Skeletal muscle tissue (tissue), 4 donors: ENCODE results near the gene RPLP2. TPM values are rescaled to one million over a fixed set of nuclear protein-coding genes. Genes with fewer than 3 reads are reported as not detected.

Experiments used
- H3K27ac ChIP-seq: one replicate; pipeline ENCODE4 v1.7.0; 2013; ENCODE audit warnings: mild to moderate bottlenecking, low read depth, low read length, inconsistent platforms
- H3K27me3 ChIP-seq, 3 donors: one replicate each; pipeline ENCODE4 v1.7.0; 2013; ENCODE audit warnings: low read length in 3 of 3; ENCODE audit not compliant: control insufficient read depth in 3 of 3, insufficient read depth in 3 of 3
- H3K36me3 ChIP-seq, 3 donors: one replicate each; pipeline ENCODE4 v1.7.0; 2013; ENCODE audit warnings: low read length in 3 of 3; ENCODE audit not compliant: control insufficient read depth in 3 of 3, insufficient read depth in 3 of 3
- H3K4me1 ChIP-seq, 3 donors: one replicate each; pipeline ENCODE4 v1.7.0; 2013; ENCODE audit warnings: low read length in 3 of 3, mild to moderate bottlenecking in 3 of 3; ENCODE audit not compliant: control insufficient read depth in 3 of 3, insufficient read depth in 3 of 3
- H3K4me3 ChIP-seq, 3 donors: one replicate each; pipeline ENCODE4 v1.7.0; 2013; ENCODE audit warnings: low read length in 3 of 3
- H3K9ac ChIP-seq, 3 donors: one replicate each; pipeline ENCODE4 v1.7.0; 2013; ENCODE audit warnings: low read length in 3 of 3, mild to moderate bottlenecking in 3 of 3, moderate library complexity in 2 of 3, low read depth in 1 of 3
- H3K9me3 ChIP-seq, 3 donors: one replicate each; pipeline ENCODE4 v1.7.0; 2013; ENCODE audit warnings: low read length in 3 of 3; ENCODE audit not compliant: control insufficient read depth in 3 of 3
- total RNA-seq: library from RNA; depleted of rRNA; stranded (reverse); fragments of >200 nt; gene quantifications from one replicate; pipeline ENCODE4 v1.2.3, GENCODE V29; 2014
- donor health status: Osteomylitis.

The RPLP2 gene
- total RNA-seq, 1 donor from 2014 or later, result 414 TPM

GRCh38 chr11:798093-798713, 11.6 kb upstream of the RPLP2 start, which contains the start of gene SLC25A22:
SLC25A22 (minus strand) TSS chr11:798281; CDS start chr11:795006, 3,275 bp downstream.
- Histone ChIP-seq H3K4me3 (peak within 1 kb of the TSS; percentile 52 to 77 (median 59)), H3K36me3 (peaks cover 9 to 36% (median 17%) of the 10 kb centered on the region in 3 donors), H3K27ac (peak within 1 kb of the TSS; percentile 54), H3K27me3 (peaks cover 3 to 29% (median 19%) of the 10 kb centered on the region in 3 donors), H3K9ac (peak within 1 kb of the TSS in 2 of 3 donors; percentile 69), H3K9me3 (no peaks in the 10 kb centered on the region), H3K4me1 (peaks cover 22 to 48% (median 33%) of the 10 kb centered on the region in 3 donors)

- Histone ChIP-seq H3K9ac (no peak overlapping the region), H3K9me3 (no peaks in the 10 kb centered on the region), H3K36me3 (peaks cover 9 to 38% (median 17%) of the 10 kb centered on the region in 3 donors), H3K4me3 (no peak overlapping the region), H3K4me1 (peaks cover 34 to 49% (median 42%) of the 10 kb centered on the region in 3 donors), H3K27me3 (peaks cover 3 to 15% (median 4%) of the 10 kb centered on the region in 3 donors), H3K27ac (no peak overlapping the region)
Measured at GRCh38 chr11:799641-800316, 10.0 kb upstream of the RPLP2 start.

GRCh38 chr11:800473-800872, 9.3 kb upstream of the RPLP2 start:
- Histone ChIP-seq H3K27ac (no peak overlapping the region), H3K4me1 (peaks cover 33 to 45% (median 39%) of the 10 kb centered on the region in 3 donors)

GRCh38 chr11:801097-801780, 8.5 kb upstream of the RPLP2 start:
- Histone ChIP-seq H3K36me3 (peaks cover 9 to 38% (median 17%) of the 10 kb centered on the region in 3 donors), H3K4me3 (no peak overlapping the region), H3K9ac (no peak overlapping the region), H3K27me3 (peaks cover 0 to 10% (median 0%) of the 10 kb centered on the region in 3 donors), H3K27ac (no peak overlapping the region), H3K4me1 (peaks cover 30 to 40% (median 35%) of the 10 kb centered on the region in 3 donors), H3K9me3 (no peaks in the 10 kb centered on the region)

More at GRCh38 chr11:800473-800872, 9.3 kb upstream of the RPLP2 start:
- Histone ChIP-seq H3K36me3 (peaks cover 9 to 38% (median 17%) of the 10 kb centered on the region in 3 donors), H3K27me3 (peaks cover 0 to 14% (median 4%) of the 10 kb centered on the region in 3 donors), H3K9ac (no peak overlapping the region), H3K4me3 (no peak overlapping the region), H3K9me3 (no peaks in the 10 kb centered on the region)

- H3K4me1 ChIP-seq, result peaks cover 22 to 32% (median 26%) of the 10 kb centered on the region in 3 donors
- H3K27me3 ChIP-seq, result peaks cover 0 to 2% (median 0%) of the 10 kb centered on the region in 3 donors
Measured at GRCh38 chr11:802018-802617, 7.6 kb upstream of the RPLP2 start.

GRCh38 chr11:802693-803466, 6.9 kb upstream of the RPLP2 start:
- Histone ChIP-seq H3K27me3 (no peaks in the 10 kb centered on the region), H3K4me3 (no peak overlapping the region), H3K9ac (no peak overlapping the region), H3K4me1 (peaks cover 16 to 24% (median 19%) of the 10 kb centered on the region in 3 donors), H3K27ac (no peak overlapping the region), H3K9me3 (no peaks in the 10 kb centered on the region), H3K36me3 (peaks cover 9 to 38% (median 17%) of the 10 kb centered on the region in 3 donors)

More at GRCh38 chr11:802018-802617, 7.6 kb upstream of the RPLP2 start:
- H3K9ac ChIP-seq, result no peak overlapping the region
- no peaks in the 10 kb centered on the region for H3K9me3 ChIP-seq
- no peak overlapping the region for H3K4me3 ChIP-seq
- peaks cover 9 to 38% (median 17%) of the 10 kb centered on the region in 3 donors for H3K36me3 ChIP-seq
- H3K27ac ChIP-seq, result no peak overlapping the region

GRCh38 chr11:803467-803742, 6.4 kb upstream of the RPLP2 start:
- Histone ChIP-seq H3K36me3 (peaks cover 9 to 38% (median 17%) of the 10 kb centered on the region in 3 donors), H3K4me1 (peaks cover 17 to 24% (median 19%) of the 10 kb centered on the region in 3 donors), H3K27ac (no peak overlapping the region), H3K9ac (no peak overlapping the region), H3K4me3 (no peak overlapping the region), H3K9me3 (no peaks in the 10 kb centered on the region), H3K27me3 (no peaks in the 10 kb centered on the region)

- peaks cover 9 to 38% (median 17%) of the 10 kb centered on the region in 3 donors for H3K36me3 ChIP-seq
- no peak overlapping the region for H3K27ac ChIP-seq
- H3K27me3 ChIP-seq, result no peaks in the 10 kb centered on the region
- H3K9ac ChIP-seq, result peak overlapping the region; percentile 69 to 79 (median 72)
- peak overlapping the region; percentile 68 to 74 (median 73) for H3K4me3 ChIP-seq
- H3K4me1 ChIP-seq, result peaks cover 22 to 28% (median 24%) of the 10 kb centered on the region in 3 donors
- no peaks in the 10 kb centered on the region for H3K9me3 ChIP-seq
Measured at GRCh38 chr11:803770-804598, 5.8 kb upstream of the RPLP2 start.
